ENCODE data around the gene ADK.

DNA sequence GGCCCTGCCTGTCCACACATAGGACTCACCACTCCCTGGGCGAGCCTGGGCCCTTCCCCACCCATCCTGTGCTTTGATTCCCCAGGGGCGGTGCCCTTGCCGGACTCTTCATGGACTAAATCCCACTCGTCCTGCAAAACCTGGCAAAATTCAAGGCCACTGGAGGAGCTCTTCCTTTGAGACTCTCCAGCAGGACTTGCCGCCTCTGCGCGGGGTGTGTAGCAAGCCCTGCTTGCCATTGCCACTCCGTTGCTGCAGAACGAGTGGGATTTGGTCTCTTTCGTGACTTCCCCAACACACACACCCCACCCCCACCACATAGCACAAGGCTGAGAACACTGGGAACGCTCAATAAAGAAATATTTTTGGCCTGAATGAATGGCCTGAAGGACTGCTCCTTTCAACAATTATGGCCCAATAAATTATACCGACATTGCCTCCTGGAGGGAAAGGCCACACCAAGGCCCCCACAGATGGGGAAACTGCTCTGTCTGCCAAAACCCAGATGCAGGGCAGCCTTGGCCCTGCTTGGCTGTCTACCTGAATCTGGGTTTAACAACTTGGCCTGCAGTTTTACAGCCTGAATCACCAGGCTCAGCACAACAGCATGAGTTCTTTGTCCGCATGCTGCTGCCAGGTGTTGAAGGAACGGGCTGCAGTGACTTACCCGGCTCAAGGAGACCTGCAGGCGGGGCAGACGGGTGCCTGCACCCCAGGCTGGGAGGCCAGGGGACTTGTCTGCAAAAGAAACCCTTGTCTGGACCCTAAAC, 602.6 kb downstream of the ADK start:
- TF ChIP-seq, protein P1, sequence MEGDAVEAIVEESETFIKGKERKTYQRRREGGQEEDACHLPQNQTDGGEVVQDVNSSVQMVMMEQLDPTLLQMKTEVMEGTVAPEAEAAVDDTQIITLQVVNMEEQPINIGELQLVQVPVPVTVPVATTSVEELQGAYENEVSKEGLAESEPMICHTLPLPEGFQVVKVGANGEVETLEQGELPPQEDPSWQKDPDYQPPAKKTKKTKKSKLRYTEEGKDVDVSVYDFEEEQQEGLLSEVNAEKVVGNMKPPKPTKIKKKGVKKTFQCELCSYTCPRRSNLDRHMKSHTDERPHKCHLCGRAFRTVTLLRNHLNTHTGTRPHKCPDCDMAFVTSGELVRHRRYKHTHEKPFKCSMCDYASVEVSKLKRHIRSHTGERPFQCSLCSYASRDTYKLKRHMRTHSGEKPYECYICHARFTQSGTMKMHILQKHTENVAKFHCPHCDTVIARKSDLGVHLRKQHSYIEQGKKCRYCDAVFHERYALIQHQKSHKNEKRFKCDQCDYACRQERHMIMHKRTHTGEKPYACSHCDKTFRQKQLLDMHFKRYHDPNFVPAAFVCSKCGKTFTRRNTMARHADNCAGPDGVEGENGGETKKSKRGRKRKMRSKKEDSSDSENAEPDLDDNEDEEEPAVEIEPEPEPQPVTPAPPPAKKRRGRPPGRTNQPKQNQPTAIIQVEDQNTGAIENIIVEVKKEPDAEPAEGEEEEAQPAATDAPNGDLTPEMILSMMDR (conservative IDR thresholded peaks at IDR 0.05; ENCODE audit: low read length), result no peak
- TF ChIP-seq EZH2phosphoT487 (IDR thresholded peaks at IDR 0.05; ENCODE audit: borderline replicate concordance, low read depth, low read length), result no peak

All from OCI-LY7 (cell line).